Hepatocyte (in vitro differentiated cells): ENCODE data around the gene USP14.

Experiments used
- EZH2 ChIP-seq: fragments of 200-600 bp; sonication (generic); IDR thresholded peaks from 2 replicates; pipeline ENCODE4 v1.6.1; 2016; ENCODE audit warnings: antibody characterized with exemption, mild to moderate bottlenecking, borderline replicate concordance
- EZH2phosphoT487 ChIP-seq: fragments of 200-600 bp; sonication (generic); IDR thresholded peaks from one replicate; pipeline ENCODE4 v1.6.1; 2018; ENCODE audit warnings: antibody characterized with exemption, mild to moderate bottlenecking, low read depth, moderate library complexity; ENCODE audit not compliant: unreplicated experiment, severe bottlenecking
- TF ChIP-seq, protein P1 (sequence below): fragments of 200-600 bp; sonication (generic); IDR thresholded peaks from 2 replicates; pipeline ENCODE4 v1.5.1; 2016; ENCODE audit warnings: antibody characterized with exemption, mild to moderate bottlenecking; ENCODE audit not compliant: poor library complexity

DNA sequence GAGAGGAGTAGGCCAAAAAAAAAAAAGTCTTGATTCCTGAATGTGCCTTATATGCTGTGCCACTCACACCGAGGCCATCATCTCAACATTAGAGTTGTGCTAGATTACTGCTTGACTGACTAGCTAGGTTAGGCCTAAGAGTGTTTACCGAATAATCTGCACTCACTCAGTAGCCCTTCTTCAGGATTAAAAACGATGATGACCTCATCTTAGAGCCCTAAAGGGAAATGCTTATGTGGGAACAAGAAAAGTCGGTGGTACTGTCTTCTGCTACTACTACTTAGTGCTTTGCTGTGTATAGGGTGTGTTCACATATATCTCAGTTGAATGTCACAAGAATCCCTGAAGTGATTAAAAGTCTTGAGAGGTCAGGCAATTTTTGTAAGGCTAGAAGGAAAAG, 55.1 kb downstream of the USP14 start:
- TF ChIP-seq, protein P1, sequence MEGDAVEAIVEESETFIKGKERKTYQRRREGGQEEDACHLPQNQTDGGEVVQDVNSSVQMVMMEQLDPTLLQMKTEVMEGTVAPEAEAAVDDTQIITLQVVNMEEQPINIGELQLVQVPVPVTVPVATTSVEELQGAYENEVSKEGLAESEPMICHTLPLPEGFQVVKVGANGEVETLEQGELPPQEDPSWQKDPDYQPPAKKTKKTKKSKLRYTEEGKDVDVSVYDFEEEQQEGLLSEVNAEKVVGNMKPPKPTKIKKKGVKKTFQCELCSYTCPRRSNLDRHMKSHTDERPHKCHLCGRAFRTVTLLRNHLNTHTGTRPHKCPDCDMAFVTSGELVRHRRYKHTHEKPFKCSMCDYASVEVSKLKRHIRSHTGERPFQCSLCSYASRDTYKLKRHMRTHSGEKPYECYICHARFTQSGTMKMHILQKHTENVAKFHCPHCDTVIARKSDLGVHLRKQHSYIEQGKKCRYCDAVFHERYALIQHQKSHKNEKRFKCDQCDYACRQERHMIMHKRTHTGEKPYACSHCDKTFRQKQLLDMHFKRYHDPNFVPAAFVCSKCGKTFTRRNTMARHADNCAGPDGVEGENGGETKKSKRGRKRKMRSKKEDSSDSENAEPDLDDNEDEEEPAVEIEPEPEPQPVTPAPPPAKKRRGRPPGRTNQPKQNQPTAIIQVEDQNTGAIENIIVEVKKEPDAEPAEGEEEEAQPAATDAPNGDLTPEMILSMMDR, result no peak
- TF ChIP-seq EZH2, result no peak
- TF ChIP-seq EZH2phosphoT487, result no peak
